A549 (cell line): ENCODE data around the gene ARL11. TPM values are rescaled to one million over a fixed set of nuclear protein-coding genes. Genes with fewer than 3 reads are reported as not detected.
A peak's percentile ranks its signal among the peaks of the same experiment; 100 is the strongest.

Source experiments
- ATAC-seq, 2 experiments: fragments of 200-7000 bp in 1 of 2; fragments of >200 bp in 1 of 2; cut with Nextera tagmentation in 1 of 2; cut with Tn5 transposase in 1 of 2; 3 replicates each; pipeline versions ENCODE4 v1.8.0 to v1.9.1; 2018 to 2020; ENCODE audit warnings: mild to moderate bottlenecking in 1 of 2, moderate library complexity in 1 of 2
- CTCF ChIA-PET: fragments of 300-600 bp; sonication (Branson Sonifier 250); formaldehyde crosslinking; extraction: SDS; loops from one replicate; lab custom pipeline; 2021; ENCODE audit warnings: antibody characterized with exemption, inconsistent platforms; lab: Yijun Ruan, JAX
- POLR2A ChIA-PET: fragments of 350-600 bp; formaldehyde crosslinking; extraction: SDS; loops from one replicate; lab custom pipeline; 2021; ENCODE audit warnings: antibody characterized with exemption, inconsistent platforms; lab: Yijun Ruan, JAX
- DNase-seq, 2 experiments: peaks; one replicate each; pipeline versions ENCODE4 v3.0.0 to v3.0.0-alpha.2; 2011 to 2016; ENCODE audit warnings: low read depth in 1 of 2, low spot score in 1 of 2
- FAIRE-seq: peaks from 2 replicates; lab custom pipeline; 2011; peaks lifted over from hg19 to GRCh38; lab: Jason Lieb, UNC
- H3K27ac ChIP-seq, 2 experiments: fragments of >200 bp; sonication (Bioruptor Twin); formaldehyde crosslinking; 3 replicates each; pipeline ENCODE4 v1.5.1; 2016 to 2017
- H3K4me1 ChIP-seq: fragments of >200 bp; sonication (Bioruptor Twin); formaldehyde crosslinking; 3 replicates; pipeline ENCODE4 v1.6.1; 2016
- H3K4me2 ChIP-seq: fragments of >200 bp; sonication (Bioruptor Twin); formaldehyde crosslinking; 3 replicates; pipeline ENCODE4 v1.6.1; 2016
- H3K4me3 ChIP-seq: fragments of >200 bp; sonication (Bioruptor Twin); formaldehyde crosslinking; 3 replicates; pipeline ENCODE4 v1.5.1; 2016
- H3K9me3 ChIP-seq: fragments of >200 bp; sonication (Bioruptor Twin); formaldehyde crosslinking; 3 replicates; pipeline ENCODE4 v1.6.1; 2016
- CBX8 ChIP-seq: fragments of 200-600 bp; sonication (generic); IDR thresholded peaks from 2 replicates; pipeline ENCODE4 v1.6.1; 2016
- CEBPB ChIP-seq, 2 experiments: fragments of >200 bp in 1 of 2; sonication (Bioruptor Twin) in 1 of 2; formaldehyde crosslinking in 1 of 2; IDR thresholded peaks; 2 replicates each; pipeline ENCODE4 v1.6.1; 2012 to 2016
- CTCF ChIP-seq: fragments of >200 bp; sonication (Bioruptor Twin); formaldehyde crosslinking; IDR thresholded peaks from 3 replicates; pipeline ENCODE4 v1.5.1; 2016
- E2F6 ChIP-seq: IDR thresholded peaks from 2 replicates; pipeline ENCODE4 v1.6.1; 2012; ENCODE audit warnings: low read depth, borderline replicate concordance
- EHMT2 ChIP-seq: fragments of 200-600 bp; sonication (generic); IDR thresholded peaks from 2 replicates; pipeline ENCODE4 v1.6.1; 2016; ENCODE audit warnings: antibody characterized with exemption, low read depth, mild to moderate bottlenecking, moderate library complexity
- ELK1 ChIP-seq: fragments of 150-350 bp; IDR thresholded peaks from 2 replicates; pipeline ENCODE4 v1.6.1; 2014; ENCODE audit warnings: low read depth, mild to moderate bottlenecking, low read length
- EP300 ChIP-seq, 2 experiments: fragments of >200 bp; sonication (Bioruptor Twin); formaldehyde crosslinking; IDR thresholded peaks; 2 replicates in 1 of 2; 3 replicates in 1 of 2; pipeline ENCODE4 v1.6.1; 2016 to 2017
- FOSB ChIP-seq: fragments of 250-450 bp; sonication (Bioruptor Pico); IDR thresholded peaks from 2 replicates; pipeline ENCODE4 v1.5.0; 2020; ENCODE audit warnings: mild to moderate bottlenecking, moderate library complexity
- HDAC2 ChIP-seq: fragments of 200-600 bp; sonication (generic); IDR thresholded peaks from 2 replicates; pipeline ENCODE4 v1.6.1; 2016
- HEYL ChIP-seq: fragments of 250-450 bp; sonication (Bioruptor Pico); IDR thresholded peaks from 2 replicates; pipeline ENCODE4 v1.8.0; 2021; ENCODE audit warnings: mild to moderate bottlenecking, moderate library complexity
- HMGXB4 ChIP-seq: fragments of 250-450 bp; sonication (Bioruptor Pico); IDR thresholded peaks from 2 replicates; pipeline ENCODE4 v1.5.0; 2021; ENCODE audit warnings: mild to moderate bottlenecking, moderate library complexity, borderline replicate concordance
- HOXA7 ChIP-seq: fragments of 250-450 bp; sonication (Bioruptor Pico); IDR thresholded peaks from 2 replicates; pipeline ENCODE4 v1.5.0; 2020; ENCODE audit warnings: mild to moderate bottlenecking, moderate library complexity
- HOXB5 ChIP-seq: fragments of 250-450 bp; sonication (Bioruptor Pico); IDR thresholded peaks from 2 replicates; pipeline ENCODE4 v1.5.0; 2020; ENCODE audit warnings: mild to moderate bottlenecking, moderate library complexity
- JUNB ChIP-seq: fragments of >200 bp; sonication (Bioruptor Twin); formaldehyde crosslinking; IDR thresholded peaks from 2 replicates; pipeline ENCODE4 v1.6.1; 2016
- KDM1A ChIP-seq: fragments of 200-600 bp; sonication (generic); IDR thresholded peaks from 2 replicates; pipeline ENCODE4 v1.6.1; 2016; ENCODE audit warnings: low read depth, mild to moderate bottlenecking
- MAFK ChIP-seq: fragments of 450-650 bp; IDR thresholded peaks from 2 replicates; pipeline ENCODE4 v1.6.1; 2014; ENCODE audit not compliant: partially characterized antibody
- MAZ ChIP-seq: fragments of 150-350 bp; IDR thresholded peaks from 2 replicates; pipeline ENCODE4 v1.6.1; 2014; ENCODE audit warnings: antibody characterized with exemption, low read depth, low read length, borderline replicate concordance
- NR3C1 ChIP-seq: fragments of >200 bp; sonication (Bioruptor Twin); formaldehyde crosslinking; IDR thresholded peaks from 3 replicates; pipeline ENCODE4 v1.6.1; 2017
- RAD21 ChIP-seq, 2 experiments: fragments of >200 bp in 1 of 2; sonication (Bioruptor Twin) in 1 of 2; formaldehyde crosslinking in 1 of 2; IDR thresholded peaks in 1 of 2; conservative IDR thresholded peaks in 1 of 2; 2 replicates in 1 of 2; 3 replicates in 1 of 2; pipeline ENCODE4 v1.6.1; 2012 to 2018; ENCODE audit warnings: inconsistent platforms in 1 of 2
- SMC3 ChIP-seq: fragments of >200 bp; sonication (Bioruptor Twin); formaldehyde crosslinking; IDR thresholded peaks from 3 replicates; pipeline ENCODE4 v1.6.1; 2018; ENCODE audit warnings: inconsistent platforms
- WGBS: methylation state at CpG from one replicate; pipeline ENCODE4 v1.1.6; 2017; ENCODE audit errors: missing lambda C conversion rate; 5-methylcytosine and 5-hydroxymethylcytosine counted together
- polyA plus RNA-seq, 4 experiments: library from polyadenylated mRNA; depleted of rRNA in 3 of 4; stranded (reverse); fragments of >200 nt; fragmentation: RNase III in 1 of 4; extraction: RNeasy Plus Mini Kit Qiagen cat#74134 plus additional on column Dnase treatment in 1 of 4; gene quantifications; 2 replicates in 3 of 4; 3 replicates in 1 of 4; pipeline ENCODE4 v1.2.3, GENCODE V29; 2011 to 2017
- TF ChIP-seq, protein P1 (sequence below): fragments of >200 bp; sonication (Bioruptor Twin); formaldehyde crosslinking; IDR thresholded peaks from 2 replicates; pipeline ENCODE4 v1.6.1; 2016
- TF ChIP-seq, protein P2 (sequence below): fragments of 450-650 bp; IDR thresholded peaks from 2 replicates; pipeline ENCODE4 v1.6.1; 2014; ENCODE audit warnings: antibody characterized with exemption

Gene ARL11
- polyA plus RNA-seq, 2 of the 4 experiments (the other 2 are of a cell fraction) = not detected

GRCh38 chr13:49649244-49649962 is 21.1 kb downstream of the ARL11 start:
- H3K9me3 ChIP-seq = no peaks in the 10 kb centered on the region
- CTCF ChIA-PET = interaction anchor here (0.5 to 1.6 kb wide), 7 partner anchors 25 to 1455 kb away, joined by 3 read pairs; partner anchors contain the start of gene SPRYD7
- FAIRE-seq (no peak), ATAC-seq (peak; percentile 82 to 88), DNase-seq (peak; percentile 28 to 41)
- H3K4me3 ChIP-seq = no peak overlapping the region
- H3K4me2 ChIP-seq = no peak overlapping the region
- POLR2A ChIA-PET = no interaction called here
- 51% methylated on average over 5 of the region's 5 CpGs for WGBS
- TF ChIP-seq RAD21 (conservative IDR thresholded peaks at IDR 0.05 in 1 of 2, IDR thresholded peaks at IDR 0.05 in 1 of 2) (peak; percentile 50 to 64), CTCF (peak; percentile 43), HEYL (no peak)
- no peak overlapping the region for H3K27ac ChIP-seq
- no peaks in the 10 kb centered on the region for H3K4me1 ChIP-seq

GRCh38 chr13:49649963-49650312 is 21.6 kb downstream of the ARL11 start:
- Histone ChIP-seq H3K27ac (no peak overlapping the region), H3K4me1 (no peaks in the 10 kb centered on the region), H3K9me3 (no peaks in the 10 kb centered on the region), H3K4me3 (no peak overlapping the region), H3K4me2 (no peak overlapping the region)
- WGBS = 36% methylated on average over 1 of the region's 2 CpGs
- CTCF ChIA-PET = interaction anchor here (0.5 to 1.6 kb wide), 7 partner anchors 26 to 1454 kb away, joined by 3 read pairs; partner anchors contain the start of gene SPRYD7
- TF ChIP-seq HMGXB4 (CRISPR knock-in tag) (no peak), FOSB (no peak), ELK1 (no peak), HOXB5 (CRISPR knock-in tag) (no peak), EP300 (IDR thresholded peaks at IDR 0.05) (no peak), E2F6 (no peak), NR3C1 (no peak), CEBPB (IDR thresholded peaks at IDR 0.05) (no peak), SMC3 (no peak), HOXA7 (CRISPR knock-in tag) (no peak), HDAC2 (no peak), CTCF (no peak), MAZ (no peak), MAFK (no peak), JUNB (no peak), KDM1A (no peak), EHMT2 (no peak), CBX8 (no peak)
- TF ChIP-seq, protein P1, sequence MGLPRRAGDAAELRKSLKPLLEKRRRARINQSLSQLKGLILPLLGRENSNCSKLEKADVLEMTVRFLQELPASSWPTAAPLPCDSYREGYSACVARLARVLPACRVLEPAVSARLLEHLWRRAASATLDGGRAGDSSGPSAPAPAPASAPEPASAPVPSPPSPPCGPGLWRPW = no peak
- TF ChIP-seq, protein P2, sequence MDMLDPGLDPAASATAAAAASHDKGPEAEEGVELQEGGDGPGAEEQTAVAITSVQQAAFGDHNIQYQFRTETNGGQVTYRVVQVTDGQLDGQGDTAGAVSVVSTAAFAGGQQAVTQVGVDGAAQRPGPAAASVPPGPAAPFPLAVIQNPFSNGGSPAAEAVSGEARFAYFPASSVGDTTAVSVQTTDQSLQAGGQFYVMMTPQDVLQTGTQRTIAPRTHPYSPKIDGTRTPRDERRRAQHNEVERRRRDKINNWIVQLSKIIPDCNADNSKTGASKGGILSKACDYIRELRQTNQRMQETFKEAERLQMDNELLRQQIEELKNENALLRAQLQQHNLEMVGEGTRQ = no peak
- DNase-seq = no peak
- no peak for FAIRE-seq
- no peak for ATAC-seq
- POLR2A ChIA-PET = no interaction called here
